Uterus (tissue), 2 donors: ENCODE data around the gene TRUB2.

ENCODE experiments used
- POLR2A ChIP-seq, 2 donors: fragments of 450-650 bp; IDR thresholded peaks; one replicate each; pipeline ENCODE4 v1.6.1; 2016; ENCODE audit warnings: antibody characterized with exemption in 2 of 2, mild to moderate bottlenecking in 1 of 2, moderate library complexity in 1 of 2
- TF ChIP-seq, protein P1 (sequence below), 4 experiments: fragments of 200-600 bp in 2 of 4; fragments of 450-650 bp in 2 of 4; sonication (generic) in 2 of 4; IDR thresholded peaks; one replicate each; pipeline ENCODE4 v1.5.1; 2016 to 2019; ENCODE audit warnings: antibody characterized with exemption in 4 of 4, mild to moderate bottlenecking in 2 of 4, moderate library complexity in 1 of 4

DNA sequence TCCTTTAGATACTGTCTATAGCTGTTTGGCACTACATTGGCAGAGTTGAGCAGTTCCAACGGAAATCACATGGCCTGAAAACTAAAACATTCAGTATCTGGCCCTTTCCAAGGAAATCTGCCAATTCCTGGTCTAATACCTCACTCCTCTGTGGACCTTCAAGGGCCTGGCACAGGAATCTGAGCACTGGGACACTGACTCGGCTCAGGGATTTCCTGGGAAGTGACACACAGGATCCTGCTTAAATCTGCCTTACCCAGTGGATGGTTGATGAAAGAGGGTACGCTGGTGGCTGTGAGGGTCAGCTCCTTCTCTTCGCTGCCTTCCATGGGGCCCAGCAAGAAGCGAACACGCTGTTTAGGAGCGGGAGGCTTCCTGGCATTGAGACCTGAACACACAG is 904 bp downstream of the TRUB2 start:
- TF ChIP-seq, protein P1, sequence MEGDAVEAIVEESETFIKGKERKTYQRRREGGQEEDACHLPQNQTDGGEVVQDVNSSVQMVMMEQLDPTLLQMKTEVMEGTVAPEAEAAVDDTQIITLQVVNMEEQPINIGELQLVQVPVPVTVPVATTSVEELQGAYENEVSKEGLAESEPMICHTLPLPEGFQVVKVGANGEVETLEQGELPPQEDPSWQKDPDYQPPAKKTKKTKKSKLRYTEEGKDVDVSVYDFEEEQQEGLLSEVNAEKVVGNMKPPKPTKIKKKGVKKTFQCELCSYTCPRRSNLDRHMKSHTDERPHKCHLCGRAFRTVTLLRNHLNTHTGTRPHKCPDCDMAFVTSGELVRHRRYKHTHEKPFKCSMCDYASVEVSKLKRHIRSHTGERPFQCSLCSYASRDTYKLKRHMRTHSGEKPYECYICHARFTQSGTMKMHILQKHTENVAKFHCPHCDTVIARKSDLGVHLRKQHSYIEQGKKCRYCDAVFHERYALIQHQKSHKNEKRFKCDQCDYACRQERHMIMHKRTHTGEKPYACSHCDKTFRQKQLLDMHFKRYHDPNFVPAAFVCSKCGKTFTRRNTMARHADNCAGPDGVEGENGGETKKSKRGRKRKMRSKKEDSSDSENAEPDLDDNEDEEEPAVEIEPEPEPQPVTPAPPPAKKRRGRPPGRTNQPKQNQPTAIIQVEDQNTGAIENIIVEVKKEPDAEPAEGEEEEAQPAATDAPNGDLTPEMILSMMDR (IDR thresholded peaks at IDR 0.05) = no peak
- TF ChIP-seq POLR2A (IDR thresholded peaks at IDR 0.05) = no peak
